HG02763 (cell line): ENCODE measurements around the gene STXBP4.
A peak's percentile ranks its signal among the peaks of the same experiment; 100 is the strongest.

Experiments used
- ATAC-seq: cut with Tn5 transposase; IDR thresholded peaks from one replicate; pipeline ENCODE4 v1.9.1; 2021; ENCODE audit warnings: mild to moderate bottlenecking, moderate library complexity; ENCODE audit not compliant: unreplicated experiment

The STXBP4 gene

GRCh38 chr17:54969658-54970572, 1.4 kb downstream of the STXBP4 start:
- ATAC-seq: no peak

- no peak for ATAC-seq
Observed at GRCh38 chr17:54971147-54971546, 2.6 kb downstream of the STXBP4 start.

- no peak for ATAC-seq
Observed at GRCh38 chr17:54971901-54972300, 3.3 kb downstream of the STXBP4 start.

- no peak for ATAC-seq
Observed at GRCh38 chr17:54972406-54973138, 4.0 kb downstream of the STXBP4 start.

- ATAC-seq: no peak
Observed at GRCh38 chr17:54974759-54975158, 6.2 kb downstream of the STXBP4 start.

GRCh38 chr17:54976316-54976715, 7.8 kb downstream of the STXBP4 start:
- ATAC-seq: no peak

- no peak for ATAC-seq
Observed at GRCh38 chr17:54977744-54978143, 9.2 kb downstream of the STXBP4 start.

- no peak for ATAC-seq
Observed at GRCh38 chr17:54979657-54980056, 11.1 kb downstream of the STXBP4 start.

GRCh38 chr17:54980375-54980774, 11.8 kb downstream of the STXBP4 start:
- ATAC-seq: no peak

- ATAC-seq: no peak
Observed at GRCh38 chr17:54982399-54982798, 13.8 kb downstream of the STXBP4 start.

- ATAC-seq: no peak
Observed at GRCh38 chr17:54983260-54983659, 14.7 kb downstream of the STXBP4 start.

GRCh38 chr17:54985476-54985875, 16.9 kb downstream of the STXBP4 start:
- ATAC-seq: no peak

GRCh38 chr17:54990118-54990517, 21.6 kb downstream of the STXBP4 start:
- no peak for ATAC-seq

- ATAC-seq: no peak
Observed at GRCh38 chr17:54991567-54991966, 23.0 kb downstream of the STXBP4 start.

GRCh38 chr17:54992797-54993639, 24.5 kb downstream of the STXBP4 start:
- peak; percentile 44 for ATAC-seq

GRCh38 chr17:54996441-54996840, 27.9 kb downstream of the STXBP4 start:
- no peak for ATAC-seq

- ATAC-seq: no peak
Observed at GRCh38 chr17:55002458-55002857, 33.9 kb downstream of the STXBP4 start.

- ATAC-seq: no peak
Observed at GRCh38 chr17:55004484-55004883, 35.9 kb downstream of the STXBP4 start.

GRCh38 chr17:55005520-55005919, 37.0 kb downstream of the STXBP4 start:
- ATAC-seq: no peak

- no peak for ATAC-seq
Observed at GRCh38 chr17:55023626-55024025, 55.1 kb downstream of the STXBP4 start.

GRCh38 chr17:55037828-55038227, 69.3 kb downstream of the STXBP4 start:
- ATAC-seq: peak; percentile 98
